Activated CD4-positive, alpha-beta memory T cell treated with anti-CD3 and anti-CD28 coated beads, Interleukin-2, amount 10 ng/mL, durations not matched to agents 7 days and 5 days (primary cell): ENCODE data around the gene AGPAT4. TPM values are rescaled to one million over a fixed set of nuclear protein-coding genes. Genes with fewer than 3 reads are reported as not detected.

Experiments used
- CTCF ChIA-PET: fragments of 350-600 bp; sonication (Branson Sonifier 250); formaldehyde crosslinking; loops from one replicate; lab custom pipeline; 2021; ENCODE audit warnings: antibody characterized with exemption, inconsistent platforms; lab: Charles Lee
- POLR2A ChIA-PET: fragments of 350-600 bp; sonication (Branson Sonifier 250); formaldehyde crosslinking; loops from one replicate; lab custom pipeline; 2021; ENCODE audit warnings: antibody characterized with exemption; lab: Charles Lee
- DNase-seq: peaks from one replicate; pipeline ENCODE4 v3.0.0-alpha.2; 2020
- H3K27ac Mint-ChIP-seq: one replicate; pipeline ENCODE4 v1.8.0; 2021; ENCODE audit warnings: mild to moderate bottlenecking, mixed read lengths
- H3K27me3 Mint-ChIP-seq: one replicate; pipeline ENCODE4 v1.8.0; 2021; ENCODE audit warnings: mixed read lengths
- H3K36me3 Mint-ChIP-seq: one replicate; pipeline ENCODE4 v1.8.0; 2021; ENCODE audit warnings: low read depth, mixed read lengths
- H3K4me1 Mint-ChIP-seq: one replicate; pipeline ENCODE4 v1.8.0; 2021; ENCODE audit warnings: mixed read lengths
- H3K4me3 Mint-ChIP-seq: one replicate; pipeline ENCODE4 v1.8.0; 2021; ENCODE audit warnings: mild to moderate bottlenecking, mixed read lengths
- H3K9me3 Mint-ChIP-seq: one replicate; pipeline ENCODE4 v1.8.0; 2021; ENCODE audit warnings: mixed read lengths
- total RNA-seq, 2 experiments: library from RNA; stranded (reverse); gene quantifications; one replicate each; pipeline ENCODE4 v1.2.3, GENCODE V29; 2021

The AGPAT4 gene
- total RNA-seq, 2 experiments from 2014 or later: 13.9 to 14.3 TPM

DNA sequence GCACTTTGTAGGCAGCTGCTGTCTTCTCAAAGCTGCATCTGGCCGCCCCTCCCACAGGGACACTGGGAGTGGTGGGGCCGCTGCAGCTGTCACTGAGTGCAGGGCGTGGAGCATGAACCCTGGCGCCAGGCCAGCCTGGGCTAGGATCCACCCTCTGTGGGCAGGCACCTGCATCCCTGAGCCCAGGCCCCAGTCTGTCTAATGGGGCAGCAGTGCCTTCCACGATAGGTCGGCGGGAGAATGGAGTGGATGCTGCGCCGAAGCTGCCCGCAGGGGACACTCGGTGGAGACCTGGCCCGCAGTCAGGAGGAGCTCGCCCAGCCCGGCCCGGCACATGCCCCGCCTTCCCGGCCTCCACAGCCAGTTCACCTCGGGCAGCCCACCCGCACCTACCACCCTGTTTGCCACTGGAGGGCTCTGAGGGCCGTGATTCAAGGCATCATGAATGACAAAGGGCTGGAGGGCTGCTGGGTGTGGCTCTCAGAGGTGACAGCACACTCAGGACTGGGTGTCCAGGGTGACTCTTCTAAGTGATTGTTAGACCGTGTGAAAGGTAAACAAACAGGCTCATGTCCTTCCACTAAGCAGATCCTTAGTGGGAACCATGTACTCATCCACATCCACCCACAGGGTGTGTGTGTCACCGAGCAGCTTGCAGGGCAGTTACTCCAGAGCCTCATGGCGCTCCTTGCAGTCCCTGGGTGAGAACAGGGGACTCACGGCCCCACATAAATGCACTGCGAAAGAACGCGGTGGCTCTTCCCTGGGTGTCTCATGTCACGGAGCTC, 133.9 kb downstream of the AGPAT4 start:
- H3K27ac Mint-ChIP-seq: no peak overlapping the region
- no peaks in the 10 kb centered on the region for H3K27me3 Mint-ChIP-seq
- DNase-seq: peak; percentile 14
- peaks cover 24% of the 10 kb centered on the region for H3K36me3 Mint-ChIP-seq
- H3K9me3 Mint-ChIP-seq: no peaks in the 10 kb centered on the region
- no peaks in the 10 kb centered on the region for H3K4me1 Mint-ChIP-seq
- no peak overlapping the region for H3K4me3 Mint-ChIP-seq
- POLR2A ChIA-PET: interaction anchor here (1.1 kb wide), 1 partner anchor 12 kb away, joined by 3 read pairs; no protein-coding TSS in a partner anchor
- CTCF ChIA-PET: interaction anchor here (1.2 kb wide), 1 partner anchor 231 kb away, joined by 3 read pairs; no protein-coding TSS in a partner anchor

DNA sequence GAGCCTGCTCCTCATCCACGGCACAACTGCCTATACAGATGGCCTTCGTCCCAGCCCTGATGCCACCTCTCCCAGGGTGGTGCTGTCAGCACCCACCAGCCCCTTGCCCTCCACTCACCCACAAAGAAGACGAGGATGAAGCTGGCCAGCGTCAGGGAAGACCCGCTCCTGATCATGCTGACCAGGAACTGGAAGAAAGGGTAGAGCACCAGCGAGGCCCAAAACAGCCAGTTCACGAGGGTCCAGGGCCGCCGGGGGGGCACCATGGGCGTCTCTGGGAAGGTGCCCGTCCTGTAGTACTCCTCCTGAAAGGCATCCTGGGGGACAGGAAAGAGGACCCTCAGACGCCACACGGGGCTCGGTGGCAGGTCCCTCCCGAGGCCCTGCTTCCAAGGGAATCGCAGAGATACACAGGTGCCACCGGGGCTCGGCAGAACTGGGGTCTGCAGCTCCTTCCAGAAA, 134.5 kb downstream of the AGPAT4 start:
- no peak for DNase-seq
- ChIA-PET CTCF (interaction anchor here (1.2 kb wide), 1 partner anchor 232 kb away, joined by 3 read pairs; no protein-coding TSS in a partner anchor), POLR2A (no interaction called here)
- no peaks in the 10 kb centered on the region for H3K9me3 Mint-ChIP-seq
- H3K4me3 Mint-ChIP-seq: no peak overlapping the region
- H3K27me3 Mint-ChIP-seq: no peaks in the 10 kb centered on the region
- H3K36me3 Mint-ChIP-seq: peaks cover 25% of the 10 kb centered on the region
- no peak overlapping the region for H3K27ac Mint-ChIP-seq
- H3K4me1 Mint-ChIP-seq: no peaks in the 10 kb centered on the region

DNA sequence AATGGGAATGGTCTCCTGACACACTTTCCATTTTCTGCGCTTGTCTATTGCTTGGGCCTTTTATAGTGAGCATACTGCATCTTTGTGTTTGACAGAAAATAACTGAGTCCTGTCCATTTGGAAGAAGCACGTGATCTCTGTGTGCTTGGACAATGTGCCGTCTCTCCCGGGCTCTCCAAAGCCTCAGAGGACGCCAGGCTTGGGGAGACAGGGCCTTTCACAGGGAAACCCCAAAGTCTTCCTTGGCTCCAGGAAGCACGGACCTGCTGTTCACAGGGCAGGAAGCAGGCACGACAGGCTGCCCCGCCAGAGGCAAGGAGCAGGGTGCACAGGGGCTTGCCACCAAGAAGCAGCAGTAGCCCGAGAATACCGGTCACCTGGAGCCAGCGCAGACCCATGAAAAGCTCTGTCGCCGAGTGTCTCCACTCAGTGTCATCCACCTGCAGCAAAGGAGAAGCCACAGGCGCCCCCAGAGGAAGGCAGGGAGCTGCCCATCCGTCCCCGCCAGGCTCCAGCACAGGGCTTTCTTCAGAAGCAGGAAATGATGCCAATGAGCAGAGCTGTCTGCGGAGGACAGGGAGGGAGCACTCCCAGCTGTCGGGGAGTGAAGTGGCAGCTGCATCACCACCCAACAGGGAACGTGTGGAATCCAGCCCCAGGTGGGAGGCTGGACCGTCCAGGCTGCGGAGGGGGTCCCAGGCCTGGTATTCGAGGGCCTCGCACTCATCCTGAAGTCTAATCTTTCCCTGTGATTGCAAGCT, 135.1 kb downstream of the AGPAT4 start:
- CTCF ChIA-PET: interaction anchor here (1.4 to 1.7 kb wide), 2 partner anchors 208 to 232 kb away, joined by 3 to 6 read pairs; no protein-coding TSS in a partner anchor
- no peaks in the 10 kb centered on the region for H3K9me3 Mint-ChIP-seq
- no peak overlapping the region for H3K4me3 Mint-ChIP-seq
- no peaks in the 10 kb centered on the region for H3K4me1 Mint-ChIP-seq
- no peaks in the 10 kb centered on the region for H3K27me3 Mint-ChIP-seq
- no peak overlapping the region for H3K27ac Mint-ChIP-seq
- DNase-seq: no peak
- POLR2A ChIA-PET: no interaction called here
- H3K36me3 Mint-ChIP-seq: peaks cover 21% of the 10 kb centered on the region

DNA sequence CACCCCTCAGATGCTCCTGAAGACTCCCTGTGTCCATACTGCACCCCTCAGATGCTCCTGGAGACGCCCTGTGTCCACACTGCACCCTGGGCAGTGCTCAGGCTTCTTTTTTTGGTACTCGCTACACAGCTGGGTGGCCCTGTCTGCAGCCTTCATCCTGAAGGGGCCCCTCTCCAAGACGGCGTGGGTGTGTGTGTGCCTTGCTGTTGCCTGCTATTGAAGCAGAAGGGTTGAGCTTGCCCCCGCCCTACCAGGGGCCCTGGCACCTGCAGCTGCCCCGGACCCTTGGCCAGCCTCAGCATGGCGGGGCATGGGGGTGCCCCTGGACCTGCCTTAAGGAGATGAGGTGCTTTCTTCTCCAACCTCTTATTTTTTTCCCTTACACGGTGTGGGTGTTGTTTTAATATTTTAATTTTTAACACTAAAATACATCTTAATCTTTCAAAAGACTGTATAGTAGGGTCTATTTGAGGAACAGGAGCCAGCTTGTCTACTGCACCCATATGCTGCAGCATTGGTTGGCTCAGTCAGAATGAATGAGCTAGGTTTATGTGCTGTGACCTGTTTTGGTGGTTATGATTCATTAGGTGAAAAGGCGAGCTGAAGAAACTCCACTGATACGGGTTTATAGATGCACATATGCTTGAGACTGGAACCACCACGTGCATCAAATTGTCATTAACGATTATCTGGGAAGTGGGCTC, 135.9 kb downstream of the AGPAT4 start:
- Mint-ChIP-seq H3K4me1 (no peaks in the 10 kb centered on the region), H3K4me3 (no peak overlapping the region), H3K27ac (no peak overlapping the region), H3K27me3 (no peaks in the 10 kb centered on the region), H3K36me3 (peaks cover 20% of the 10 kb centered on the region), H3K9me3 (no peaks in the 10 kb centered on the region)
- DNase-seq: peak; percentile 13
- ChIA-PET POLR2A (no interaction called here), CTCF (interaction anchor here (1.4 to 1.7 kb wide), 2 partner anchors 208 to 233 kb away, joined by 3 to 6 read pairs; no protein-coding TSS in a partner anchor)

DNA sequence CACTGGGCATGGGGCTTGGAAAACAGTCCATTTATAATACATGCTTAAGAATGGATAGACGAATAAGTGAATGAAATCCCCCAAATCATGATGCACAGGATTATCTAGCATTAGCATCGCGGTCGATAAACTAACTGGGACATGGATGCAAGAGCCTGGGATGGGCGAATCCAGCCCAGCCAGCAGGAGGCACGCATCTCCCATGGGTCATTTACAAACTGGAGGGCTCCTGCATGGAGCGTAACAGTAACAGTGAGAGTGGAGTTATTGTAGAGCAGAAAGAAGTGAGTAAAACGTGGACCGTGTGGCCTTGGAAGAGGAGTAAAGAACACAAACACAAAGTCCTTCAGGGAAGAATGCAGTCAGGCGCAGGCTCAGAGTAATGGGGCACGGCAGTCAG, 136.5 kb downstream of the AGPAT4 start:
- H3K36me3 Mint-ChIP-seq: peaks cover 18% of the 10 kb centered on the region
- no peak overlapping the region for H3K27ac Mint-ChIP-seq
- H3K9me3 Mint-ChIP-seq: no peaks in the 10 kb centered on the region
- DNase-seq: peak; percentile 8
- CTCF ChIA-PET: interaction anchor here (1.4 to 1.7 kb wide), 2 partner anchors 207 to 233 kb away, joined by 3 to 6 read pairs; no protein-coding TSS in a partner anchor
- POLR2A ChIA-PET: no interaction called here
- no peaks in the 10 kb centered on the region for H3K27me3 Mint-ChIP-seq
- H3K4me1 Mint-ChIP-seq: no peaks in the 10 kb centered on the region
- H3K4me3 Mint-ChIP-seq: no peak overlapping the region

DNA sequence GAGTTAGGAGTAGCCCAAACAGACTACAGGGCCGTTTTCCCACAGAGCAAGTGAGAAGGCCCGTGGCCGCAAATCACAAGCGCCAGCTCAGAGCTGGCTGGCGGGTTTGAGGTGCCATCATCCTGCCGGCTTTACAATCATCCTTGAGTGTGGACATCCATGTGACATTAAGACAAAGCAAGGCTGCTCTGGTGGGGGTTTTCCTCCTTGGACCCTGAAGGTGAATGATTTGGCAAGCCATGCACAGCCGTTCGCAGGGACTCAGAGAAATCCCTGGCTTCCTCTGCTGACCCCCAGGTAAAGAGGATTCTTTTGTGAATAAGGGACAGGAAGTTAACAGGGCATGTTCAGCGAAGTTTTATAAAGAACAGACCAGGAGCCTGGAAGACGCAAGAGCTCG, 137.2 kb downstream of the AGPAT4 start:
- H3K27ac Mint-ChIP-seq: no peak overlapping the region
- ChIA-PET CTCF (no interaction called here), POLR2A (no interaction called here)
- peak; percentile 4 for DNase-seq
- H3K27me3 Mint-ChIP-seq: no peaks in the 10 kb centered on the region
- H3K4me3 Mint-ChIP-seq: no peak overlapping the region
- no peaks in the 10 kb centered on the region for H3K9me3 Mint-ChIP-seq
- H3K36me3 Mint-ChIP-seq: peaks cover 15% of the 10 kb centered on the region
- no peaks in the 10 kb centered on the region for H3K4me1 Mint-ChIP-seq

DNA sequence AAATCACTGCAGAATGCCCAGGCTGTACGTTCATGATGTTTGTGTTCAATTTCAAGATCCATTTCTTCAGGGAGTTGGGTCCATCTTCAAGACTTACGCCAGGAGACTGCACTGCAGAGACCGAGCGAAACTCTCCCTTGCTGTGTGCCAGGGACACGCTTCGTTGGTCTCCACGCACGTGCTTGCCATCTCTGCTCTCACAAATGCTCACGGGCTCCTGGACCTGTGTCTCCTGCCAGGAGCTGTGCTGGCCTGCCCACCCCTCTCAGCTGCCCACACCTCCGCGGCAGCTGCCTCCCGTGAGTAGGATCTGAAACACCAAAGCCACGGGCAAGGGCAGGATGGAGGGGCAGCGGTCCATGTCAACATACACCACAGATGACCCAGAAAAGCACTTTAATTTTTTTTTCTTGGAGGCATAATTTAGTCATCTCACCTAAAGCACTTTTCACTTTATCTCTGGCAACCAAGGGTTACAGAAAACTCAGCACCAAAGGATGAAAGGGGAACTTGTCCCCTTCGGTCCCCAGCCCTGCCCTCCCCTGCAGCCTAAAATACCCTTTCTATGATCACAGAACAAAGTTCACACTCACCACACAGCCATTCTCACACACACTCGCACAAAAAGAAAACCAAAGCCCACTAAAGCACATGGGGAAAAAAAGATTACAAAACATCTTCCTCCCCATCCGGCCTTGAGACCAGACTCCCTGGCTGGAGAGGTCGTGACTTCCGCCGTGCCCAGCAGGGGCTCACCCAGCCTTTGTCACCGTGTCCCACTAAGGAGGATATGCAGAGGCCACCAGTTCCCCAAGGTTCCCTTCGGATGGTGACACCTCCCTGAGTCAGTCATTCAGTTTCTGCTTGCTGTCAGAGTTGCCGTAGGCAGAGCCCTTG, 137.9 kb downstream of the AGPAT4 start:
- DNase-seq: peak; percentile 9
- no peak overlapping the region for H3K27ac Mint-ChIP-seq
- no peaks in the 10 kb centered on the region for H3K4me1 Mint-ChIP-seq
- H3K36me3 Mint-ChIP-seq: peaks cover 15% of the 10 kb centered on the region
- ChIA-PET CTCF (interaction anchor here (0.7 kb wide), 1 partner anchor 235 kb away, joined by 3 read pairs; no protein-coding TSS in a partner anchor), POLR2A (no interaction called here)
- H3K27me3 Mint-ChIP-seq: no peaks in the 10 kb centered on the region
- H3K9me3 Mint-ChIP-seq: no peaks in the 10 kb centered on the region
- H3K4me3 Mint-ChIP-seq: no peak overlapping the region

DNA sequence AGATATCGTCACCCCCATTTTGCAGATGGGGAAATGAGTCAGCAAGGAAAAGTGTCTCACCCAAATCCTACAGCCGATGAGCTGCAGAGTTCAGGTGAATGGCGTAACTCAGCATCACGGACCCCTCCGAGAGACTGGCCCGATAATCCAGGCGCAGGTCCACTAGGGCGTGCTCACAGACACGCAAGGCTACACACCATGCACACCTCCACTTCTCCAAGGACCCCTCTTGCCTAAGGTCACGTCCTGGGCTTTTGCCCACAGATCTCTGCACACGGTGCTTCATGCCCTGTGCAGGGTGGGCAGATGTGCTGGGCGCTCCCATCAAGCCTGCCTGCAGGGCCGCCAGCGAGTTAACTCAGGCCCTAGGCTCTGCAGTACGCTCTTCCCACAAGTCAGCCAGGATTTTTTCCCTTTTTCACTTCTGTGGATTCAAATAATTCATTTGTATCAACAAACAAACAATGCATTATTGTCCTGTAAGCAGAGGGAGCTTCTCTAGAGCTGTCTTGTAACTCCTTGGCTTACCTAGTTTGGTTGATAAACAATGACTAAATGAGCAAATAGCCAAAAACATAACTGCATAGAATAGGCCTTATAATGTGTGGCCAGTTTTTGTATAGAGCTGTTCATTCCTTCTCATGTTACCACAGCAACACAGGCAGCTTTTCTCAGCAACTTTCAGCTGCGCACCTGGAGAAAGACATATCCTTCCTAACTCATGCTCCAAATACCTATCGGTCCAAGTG, 139.1 kb downstream of the AGPAT4 start:
- no peak overlapping the region for H3K4me3 Mint-ChIP-seq
- ChIA-PET POLR2A (no interaction called here), CTCF (no interaction called here)
- H3K4me1 Mint-ChIP-seq: no peaks in the 10 kb centered on the region
- DNase-seq: no peak
- H3K36me3 Mint-ChIP-seq: peaks cover 24% of the 10 kb centered on the region
- no peak overlapping the region for H3K27ac Mint-ChIP-seq
- no peaks in the 10 kb centered on the region for H3K27me3 Mint-ChIP-seq
- H3K9me3 Mint-ChIP-seq: no peaks in the 10 kb centered on the region

DNA sequence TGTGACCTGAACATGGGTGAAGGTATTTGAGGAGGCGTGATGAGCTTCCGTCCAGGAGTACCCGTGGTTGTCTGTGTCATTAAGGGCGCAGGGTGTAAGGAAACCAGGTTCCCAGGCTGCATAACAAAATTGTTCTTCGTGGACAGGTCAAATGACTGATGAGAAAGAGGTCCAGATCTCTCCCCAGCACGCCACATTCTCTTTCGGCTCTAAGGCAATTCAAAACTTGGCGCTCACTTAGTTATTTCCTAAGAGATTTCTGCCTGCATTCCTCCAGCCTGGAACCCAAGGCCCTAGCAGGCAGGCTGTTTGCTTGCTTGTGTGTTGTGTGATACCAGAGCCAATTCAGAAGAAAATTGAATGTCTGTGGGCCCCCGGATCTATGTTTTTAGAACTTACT, 139.9 kb downstream of the AGPAT4 start:
- H3K27ac Mint-ChIP-seq: no peak overlapping the region
- DNase-seq: peak; percentile 12
- H3K27me3 Mint-ChIP-seq: no peaks in the 10 kb centered on the region
- CTCF ChIA-PET: interaction anchor here (2.0 kb wide), 1 partner anchor 237 kb away, joined by 6 read pairs; no protein-coding TSS in a partner anchor
- POLR2A ChIA-PET: no interaction called here
- H3K9me3 Mint-ChIP-seq: no peaks in the 10 kb centered on the region
- peaks cover 4% of the 10 kb centered on the region for H3K4me1 Mint-ChIP-seq
- peaks cover 32% of the 10 kb centered on the region for H3K36me3 Mint-ChIP-seq
- no peak overlapping the region for H3K4me3 Mint-ChIP-seq

DNA sequence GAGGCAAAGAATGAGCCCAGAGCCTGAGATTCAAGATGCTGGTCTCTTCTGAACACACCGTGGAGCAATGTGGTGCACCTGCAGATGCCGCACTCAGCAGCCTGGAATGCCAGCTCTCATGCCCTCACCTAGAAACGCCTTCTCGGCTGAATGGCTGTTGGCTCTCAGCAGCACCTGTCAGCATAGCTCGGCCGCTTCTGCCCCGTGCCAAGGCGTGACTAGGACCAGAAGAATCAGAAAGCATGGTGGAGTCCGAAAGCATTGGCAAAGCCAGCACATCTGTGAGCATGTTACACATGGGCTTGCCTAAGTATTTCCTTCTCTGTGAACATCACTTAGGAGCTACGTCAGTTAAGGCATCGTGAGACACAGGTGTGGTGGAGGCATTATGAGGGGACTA, 141.5 kb downstream of the AGPAT4 start:
- Mint-ChIP-seq H3K4me1 (peaks cover 16% of the 10 kb centered on the region), H3K36me3 (peaks cover 47% of the 10 kb centered on the region), H3K9me3 (no peaks in the 10 kb centered on the region), H3K27me3 (no peaks in the 10 kb centered on the region), H3K27ac (no peak overlapping the region), H3K4me3 (no peak overlapping the region)
- CTCF ChIA-PET: interaction anchor here (2.0 kb wide), 1 partner anchor 238 kb away, joined by 6 read pairs; no protein-coding TSS in a partner anchor
- POLR2A ChIA-PET: no interaction called here
- peak; percentile 14 for DNase-seq

DNA sequence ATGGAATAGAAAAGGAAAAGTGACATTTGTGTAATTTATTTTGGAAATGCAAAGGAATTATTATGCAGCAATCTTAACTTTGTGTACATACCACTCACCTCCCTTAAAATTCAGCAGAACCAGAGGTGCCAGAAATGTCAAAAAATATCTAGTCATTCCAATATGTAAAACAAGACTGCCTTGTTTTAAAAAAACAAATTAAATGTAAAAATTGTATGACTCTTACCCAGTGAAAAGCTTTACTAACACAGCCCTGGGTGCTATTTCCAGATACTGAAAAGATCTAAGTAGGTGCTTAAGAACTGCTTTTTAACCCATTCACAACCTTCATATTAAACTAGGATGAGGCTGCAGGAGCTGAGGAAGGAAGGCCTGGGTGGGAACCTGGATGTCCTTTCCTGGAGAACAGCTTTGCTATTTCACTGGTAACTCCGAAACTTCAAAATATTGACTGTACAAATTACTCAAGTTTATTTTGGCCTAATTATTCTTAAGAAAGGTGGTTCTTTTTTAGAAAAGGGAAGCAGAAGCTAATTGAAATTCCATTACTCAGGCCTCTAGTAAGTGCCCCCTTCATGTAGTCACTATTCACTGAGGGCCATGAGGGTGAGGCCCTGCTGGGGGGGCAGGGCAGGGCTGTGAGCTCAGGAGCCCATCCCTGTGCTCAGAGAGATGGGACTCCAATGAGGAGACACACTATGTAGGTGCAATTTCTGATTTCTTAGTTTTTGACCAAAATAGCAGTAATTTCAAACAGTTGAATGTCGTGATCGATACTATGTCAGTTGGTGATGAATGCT, 142.7 kb downstream of the AGPAT4 start:
- Mint-ChIP-seq H3K27ac (no peak overlapping the region), H3K27me3 (no peaks in the 10 kb centered on the region), H3K36me3 (peaks cover 54% of the 10 kb centered on the region), H3K4me1 (peaks cover 16% of the 10 kb centered on the region), H3K4me3 (no peak overlapping the region), H3K9me3 (no peaks in the 10 kb centered on the region)
- ChIA-PET CTCF (no interaction called here), POLR2A (no interaction called here)
- DNase-seq: no peak
